Non-pigmented ciliary epithelial cell (primary cell): ENCODE measurements around the gene TSHB.
"Not testable (repeated sequence)": the region's sequence is repeated elsewhere in the genome, so short reads cannot be mapped to it uniquely, and the experiment has no call there.

ENCODE experiments used
- DNase-seq: peaks from one replicate; pipeline ENCODE4 v3.0.0-alpha.2; 2010; ENCODE audit warnings: low read depth

Gene TSHB

DNA sequence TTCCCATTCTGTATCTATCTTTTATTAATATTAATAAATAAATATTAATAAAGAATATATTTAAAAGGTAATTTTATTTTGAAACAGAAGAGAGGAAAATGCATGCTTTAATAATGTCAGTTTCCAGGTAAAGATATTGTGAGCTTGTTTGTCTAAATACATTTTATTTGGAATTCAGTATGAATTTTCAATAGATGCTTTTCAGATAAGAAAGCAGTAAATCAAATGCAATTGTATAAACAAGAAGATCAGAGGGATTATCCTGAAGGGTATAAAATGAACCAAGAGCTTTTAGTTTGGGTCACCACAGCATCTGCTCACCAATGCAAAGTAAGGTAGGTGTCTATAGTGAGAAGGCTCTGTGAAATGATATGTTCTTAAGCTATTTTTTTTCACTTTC lies at the start of gene TSHB:
TSHB (plus strand) TSS at position 301 of the 400 bp plus-strand sequence. CDS start 3,537 bp downstream, outside the sequence.
- DNase-seq, result no peak

- DNase-seq, result no peak
These were observed 47.4 kb upstream of the TSHB start for GRCh38 chr1:114982251-114982650.

DNA sequence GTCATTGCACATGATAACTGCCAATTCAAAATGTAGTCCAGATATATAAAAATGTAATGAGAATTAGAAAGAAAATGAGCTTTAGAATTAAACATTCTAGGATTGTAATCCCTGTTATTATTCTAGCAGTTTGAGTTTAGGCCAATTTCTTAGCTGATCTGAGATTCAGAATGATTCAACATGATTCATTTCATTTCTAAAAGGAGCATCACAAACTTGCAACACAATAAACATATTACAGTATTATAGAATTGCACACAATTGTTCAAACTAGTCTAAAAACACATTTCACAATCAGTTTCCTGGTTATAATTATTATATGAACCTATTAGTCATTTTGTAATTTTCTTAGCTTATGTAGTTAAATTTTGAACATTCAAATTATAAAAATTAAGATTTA lies 43.3 kb upstream of the TSHB start:
- DNase-seq, result no peak

DNA sequence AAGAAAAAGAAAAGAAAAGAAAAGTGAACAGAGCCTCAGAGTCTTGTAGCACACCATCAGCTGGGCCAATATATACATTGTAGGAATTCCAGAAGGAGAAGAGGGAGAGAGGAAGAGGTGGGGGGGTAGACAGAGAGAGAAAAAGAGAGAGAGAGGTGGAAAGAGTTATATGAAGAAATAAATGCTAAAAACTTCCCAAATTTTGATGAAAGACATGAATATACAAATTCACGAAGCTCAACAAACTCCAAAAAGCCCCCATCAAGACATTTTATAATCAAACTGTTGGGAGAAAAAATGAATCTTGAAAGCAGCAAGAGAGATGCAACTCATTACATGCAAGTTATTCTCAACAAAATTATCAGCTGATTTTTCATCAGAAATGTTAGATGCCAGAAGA lies 41.5 kb upstream of the TSHB start:
- no peak for DNase-seq

GRCh38 chr1:114997510-114998289 lies 31.9 kb upstream of the TSHB start:
- DNase-seq, result no peak

DNA sequence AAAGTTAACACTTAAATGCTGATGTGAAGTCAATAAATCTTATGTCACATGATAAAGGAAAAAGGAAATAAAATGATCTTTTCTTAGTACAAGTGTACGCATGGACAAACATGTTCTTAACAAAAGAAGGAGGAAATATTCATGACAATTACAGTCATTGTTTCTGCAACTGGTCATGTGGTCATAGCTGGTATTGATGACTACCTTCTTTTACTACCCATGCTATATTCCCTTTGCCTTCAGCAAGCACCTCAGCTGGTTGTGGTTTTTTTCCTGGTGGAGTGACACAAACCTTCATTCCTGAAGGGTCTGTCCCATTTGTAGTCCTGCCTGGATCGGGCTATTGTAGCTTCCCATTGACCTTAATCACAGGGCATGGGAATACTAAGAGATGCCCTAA lies 23.4 kb upstream of the TSHB start:
- no peak for DNase-seq

GRCh38 chr1:115012006-115012405 lies 17.6 kb upstream of the TSHB start:
- no peak for DNase-seq

DNA sequence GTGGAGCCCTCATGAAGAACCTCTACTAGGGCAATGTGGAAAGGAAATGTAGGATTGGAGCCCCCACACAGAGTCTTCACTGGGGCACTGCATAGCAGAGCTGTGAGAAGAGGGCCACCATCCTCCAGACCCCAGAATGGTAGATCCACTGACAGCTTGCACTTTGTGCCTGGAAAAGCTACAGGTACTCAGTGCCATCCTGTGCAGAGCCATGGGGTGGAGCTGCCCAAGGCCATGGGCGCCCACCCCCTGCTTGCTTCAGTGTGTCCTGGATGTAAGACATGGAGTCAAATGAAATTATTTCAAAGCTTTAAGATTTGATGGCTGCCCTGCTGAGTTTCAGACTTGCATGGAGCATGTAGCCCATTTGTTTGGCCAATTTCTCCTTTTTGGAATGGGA lies 17.2 kb upstream of the TSHB start:
- no peak for DNase-seq

DNA sequence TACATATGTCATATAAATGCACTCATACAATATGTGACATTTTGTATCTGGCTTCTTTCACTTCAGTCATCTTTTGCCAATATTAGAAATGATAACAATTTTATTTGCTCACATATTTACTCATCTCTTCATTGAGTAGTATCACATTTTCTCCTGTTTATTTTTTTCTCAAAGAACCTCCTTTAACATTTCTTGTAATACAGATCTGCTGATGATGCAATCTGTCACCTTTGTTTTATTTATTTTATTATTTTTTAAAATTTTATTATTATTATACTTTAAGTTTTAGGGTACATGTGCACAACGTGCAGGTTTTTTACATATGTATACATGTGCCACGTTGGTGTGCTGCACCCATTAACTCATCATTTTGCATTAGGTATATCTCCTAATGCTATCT lies 15.8 kb upstream of the TSHB start:
- DNase-seq, result no peak

- not testable (repeated sequence) for DNase-seq
These were observed 10.1 kb upstream of the TSHB start for GRCh38 chr1:115019549-115019948.

GRCh38 chr1:115021145-115021544 lies 8.5 kb upstream of the TSHB start:
- no peak for DNase-seq

- DNase-seq, result no peak
These were observed 6.0 kb upstream of the TSHB start for GRCh38 chr1:115023593-115023992.

DNA sequence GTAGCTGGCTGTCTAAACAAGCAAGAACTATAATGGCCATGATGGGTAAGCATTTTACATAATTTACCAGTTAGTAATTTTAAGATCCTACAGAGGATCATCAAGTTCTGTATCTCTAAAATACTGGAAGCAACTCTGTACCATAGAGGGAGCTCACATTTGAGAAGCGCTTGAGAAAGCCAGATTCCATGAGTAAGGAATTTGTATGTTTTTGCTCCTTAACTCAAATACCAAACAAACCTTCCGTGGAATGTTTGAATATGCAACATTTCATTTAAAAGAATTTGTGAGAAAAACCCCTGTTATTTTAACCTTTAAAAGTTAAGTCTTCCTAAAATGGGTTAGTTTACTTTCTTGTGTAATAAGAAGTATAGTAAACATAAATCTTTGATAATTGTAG lies 2.0 kb downstream of the TSHB start:
- no peak for DNase-seq

DNA sequence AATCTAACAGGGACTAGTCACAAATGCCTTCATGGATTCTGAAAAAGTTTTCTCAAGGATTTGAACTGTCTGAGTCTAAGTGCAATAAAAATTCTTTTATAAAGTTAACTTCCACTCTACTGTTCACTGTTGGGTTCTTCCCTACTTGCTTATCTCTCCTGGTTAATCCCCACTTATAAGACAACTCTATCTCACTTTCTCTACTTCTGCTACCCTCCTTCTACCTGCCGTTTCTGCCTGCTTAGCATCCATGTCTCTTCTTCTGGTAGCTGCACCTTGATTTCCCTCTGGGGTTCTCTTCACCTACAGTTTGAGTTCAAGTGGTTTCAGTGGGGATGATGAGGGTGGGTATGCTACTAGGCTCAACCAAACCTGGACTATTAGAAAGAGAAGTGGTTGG lies 6.0 kb downstream of the TSHB start:
- no peak for DNase-seq

DNA sequence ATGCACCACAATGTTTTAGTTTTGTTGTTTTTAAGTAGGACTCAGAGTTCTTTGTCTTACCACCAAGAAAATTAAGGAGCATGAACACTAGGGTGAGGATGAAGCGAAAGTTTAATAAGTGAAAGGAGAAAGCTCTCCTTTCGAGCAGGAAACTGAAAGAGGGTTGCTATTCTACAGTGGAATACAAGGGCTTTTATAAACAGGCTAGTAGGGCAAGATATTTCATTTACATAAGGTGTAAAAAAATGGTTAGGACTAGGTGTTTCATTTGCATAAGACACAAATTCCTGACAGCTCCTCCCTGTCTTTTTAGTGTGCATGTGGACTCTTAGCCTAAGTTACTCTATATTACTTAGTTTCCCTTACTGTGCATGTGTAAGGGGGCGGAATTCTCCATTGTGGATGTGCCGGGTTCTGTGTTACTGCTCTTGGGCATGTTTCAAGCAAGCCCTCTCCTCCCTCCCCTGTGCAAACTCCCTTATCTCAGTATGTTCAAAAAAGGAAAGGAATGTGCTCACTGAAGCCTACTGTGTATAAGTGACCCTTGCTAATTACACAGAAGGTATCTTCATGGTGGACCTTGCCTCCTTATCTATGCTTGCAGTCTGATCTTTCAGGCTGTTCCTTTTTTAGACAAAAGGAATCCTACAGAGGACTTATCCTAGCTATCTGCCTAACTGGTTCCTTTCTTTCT lies 7.3 kb downstream of the TSHB start:
- no peak for DNase-seq

GRCh38 chr1:115040501-115040900 lies 10.9 kb downstream of the TSHB start:
- DNase-seq, result no peak

GRCh38 chr1:115041654-115042053 lies 12.0 kb downstream of the TSHB start:
- no peak for DNase-seq

- no peak for DNase-seq
These were observed 17.1 kb downstream of the TSHB start for GRCh38 chr1:115046751-115047150.

DNA sequence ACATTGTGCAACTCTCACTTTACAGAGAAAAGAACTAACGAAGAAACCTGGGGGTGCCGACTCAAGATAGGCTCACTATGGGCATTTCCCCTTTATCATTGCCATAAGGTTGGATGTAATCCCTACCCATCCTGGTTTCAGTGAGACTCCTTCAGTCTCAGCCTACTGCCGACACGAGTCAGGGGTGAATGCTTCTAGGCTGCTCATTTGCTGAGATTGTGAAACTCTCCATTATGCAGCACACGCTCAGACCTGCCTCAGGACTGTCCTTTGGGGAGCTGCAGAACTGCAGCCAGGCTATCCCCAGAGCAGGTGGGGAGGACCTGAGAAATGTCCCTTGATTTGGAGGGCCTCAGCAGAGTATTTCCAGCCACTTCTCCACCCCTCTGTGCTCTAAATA lies 22.2 kb downstream of the TSHB start:
- no peak for DNase-seq

DNA sequence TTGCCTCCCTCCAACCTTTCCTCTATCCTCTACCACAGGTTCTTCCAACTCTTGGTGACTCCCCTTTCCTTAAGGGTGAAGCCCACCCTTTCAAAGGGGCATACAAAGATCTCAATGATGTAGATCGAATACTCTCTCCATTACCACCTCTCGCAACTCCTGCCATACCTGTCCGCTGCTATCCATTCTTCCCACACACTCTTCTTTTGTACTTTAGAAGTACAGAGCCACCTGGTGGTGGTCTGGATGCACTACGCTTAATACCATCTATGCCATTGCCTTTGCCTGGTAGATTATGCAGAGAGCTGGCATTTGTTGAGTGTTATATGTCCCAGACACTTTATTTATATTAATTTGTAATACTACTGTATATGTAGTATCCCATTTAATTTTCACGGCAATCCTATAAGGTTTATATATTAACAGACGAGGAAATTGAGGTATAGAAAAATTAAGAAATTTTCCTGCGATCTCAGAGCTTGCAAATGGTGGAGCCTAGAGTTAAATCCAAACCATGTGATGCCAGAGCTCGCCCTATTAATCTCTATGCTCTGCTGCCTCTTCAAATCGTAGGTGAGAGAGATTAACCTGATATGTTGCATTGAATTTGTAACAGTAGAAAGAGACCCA lies 22.9 kb downstream of the TSHB start:
- DNase-seq, result no peak

GRCh38 chr1:115056395-115056798 lies 26.8 kb downstream of the TSHB start:
- DNase-seq, result peak; percentile 55

DNA sequence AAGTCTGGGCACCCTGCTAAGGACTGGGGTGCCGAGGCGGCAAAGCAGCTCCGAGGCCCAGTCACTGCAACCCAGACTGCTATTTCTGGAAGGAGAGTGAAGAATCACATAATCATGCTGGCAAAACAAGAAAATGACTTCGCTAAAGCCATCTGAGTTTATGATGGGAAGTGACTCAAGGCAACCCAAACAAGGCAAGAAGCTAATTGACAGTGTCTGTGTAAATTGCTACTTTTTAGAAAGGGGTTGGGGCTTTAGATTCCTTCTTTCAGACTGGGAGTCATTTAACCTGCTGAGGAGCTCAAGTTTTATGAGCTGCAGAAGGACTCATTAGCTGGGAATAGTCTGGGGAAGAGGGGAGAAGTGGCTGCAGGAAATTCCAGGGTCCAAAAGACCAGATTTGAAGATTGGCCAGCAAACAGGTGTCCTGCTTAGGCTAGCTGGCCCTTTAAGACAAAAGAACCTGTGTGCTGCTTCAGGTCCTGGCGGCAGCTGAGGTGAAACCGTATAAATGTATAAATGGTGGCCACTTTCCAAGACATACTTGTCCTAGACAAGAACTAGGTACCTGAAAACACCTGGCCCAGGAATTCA lies 28.1 kb downstream of the TSHB start:
- DNase-seq, result no peak

- DNase-seq, result no peak
These were observed 29.7 kb downstream of the TSHB start for GRCh38 chr1:115059316-115059715.
